Stimulated activated effector memory CD8-positive, alpha-beta T cell treated with anti-CD3 and anti-CD28 coated beads, Interleukin-12 subunit alpha, Interleukin-12 subunit beta, amount 100 ng/mL, for 72 hours (primary cell): ENCODE data around the gene MX2.
"Not testable (repeated sequence)": the region's sequence is repeated elsewhere in the genome, so short reads cannot be mapped to it uniquely, and the experiment has no call there.

Source experiments
- ATAC-seq: fragments of 150-1000 bp; cut with Tn5 transposase; 2 replicates; pipeline ENCODE4 v1.10.0; 2021
- DNase-seq, 2 donors: peaks; one replicate each; pipeline ENCODE4 v3.0.0; 2021 to 2022; ENCODE audit warnings: low spot score in 2 of 2
- H3K27ac Mint-ChIP-seq: one replicate; pipeline ENCODE4 v1.8.0; 2022; ENCODE audit warnings: mild to moderate bottlenecking, mixed read lengths
- H3K36me3 Mint-ChIP-seq: one replicate; pipeline ENCODE4 v1.8.0; 2022; ENCODE audit warnings: mild to moderate bottlenecking, mixed read lengths
- H3K4me1 Mint-ChIP-seq: one replicate; pipeline ENCODE4 v1.8.0; 2022; ENCODE audit warnings: mixed read lengths
- H3K4me3 Mint-ChIP-seq: one replicate; pipeline ENCODE4 v1.8.0; 2022; ENCODE audit warnings: mild to moderate bottlenecking, mixed read lengths
- H3K9me3 Mint-ChIP-seq: one replicate; pipeline ENCODE4 v1.8.0; 2022; ENCODE audit warnings: mixed read lengths

The MX2 gene, protein sequence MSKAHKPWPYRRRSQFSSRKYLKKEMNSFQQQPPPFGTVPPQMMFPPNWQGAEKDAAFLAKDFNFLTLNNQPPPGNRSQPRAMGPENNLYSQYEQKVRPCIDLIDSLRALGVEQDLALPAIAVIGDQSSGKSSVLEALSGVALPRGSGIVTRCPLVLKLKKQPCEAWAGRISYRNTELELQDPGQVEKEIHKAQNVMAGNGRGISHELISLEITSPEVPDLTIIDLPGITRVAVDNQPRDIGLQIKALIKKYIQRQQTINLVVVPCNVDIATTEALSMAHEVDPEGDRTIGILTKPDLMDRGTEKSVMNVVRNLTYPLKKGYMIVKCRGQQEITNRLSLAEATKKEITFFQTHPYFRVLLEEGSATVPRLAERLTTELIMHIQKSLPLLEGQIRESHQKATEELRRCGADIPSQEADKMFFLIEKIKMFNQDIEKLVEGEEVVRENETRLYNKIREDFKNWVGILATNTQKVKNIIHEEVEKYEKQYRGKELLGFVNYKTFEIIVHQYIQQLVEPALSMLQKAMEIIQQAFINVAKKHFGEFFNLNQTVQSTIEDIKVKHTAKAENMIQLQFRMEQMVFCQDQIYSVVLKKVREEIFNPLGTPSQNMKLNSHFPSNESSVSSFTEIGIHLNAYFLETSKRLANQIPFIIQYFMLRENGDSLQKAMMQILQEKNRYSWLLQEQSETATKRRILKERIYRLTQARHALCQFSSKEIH

GRCh38 chr21:41361786-41362604, at the start of gene MX2:
TSS of gene MX2 (plus strand) at chr21:41362027. CDS start at chr21:41376907, 14,880 bp downstream.
- H3K4me1 Mint-ChIP-seq = peaks cover 47% of the 10 kb centered on the region
- H3K27ac Mint-ChIP-seq = peak within 1 kb of the TSS; percentile 97
- no peaks in the 10 kb centered on the region for H3K9me3 Mint-ChIP-seq
- ATAC-seq = peak; percentile 85
- DNase-seq = peak; percentile 53 to 84
- H3K36me3 Mint-ChIP-seq = peaks cover 10% of the 10 kb centered on the region
- H3K4me3 Mint-ChIP-seq = peak within 1 kb of the TSS; percentile 79

- H3K4me3 Mint-ChIP-seq, H3K9me3 Mint-ChIP-seq, DNase-seq, H3K4me1 Mint-ChIP-seq, H3K36me3 Mint-ChIP-seq, H3K27ac Mint-ChIP-seq, ATAC-seq: not testable (repeated sequence)
These were observed 48.3 kb upstream of the MX2 start for GRCh38 chr21:41313285-41314164.

DNA sequence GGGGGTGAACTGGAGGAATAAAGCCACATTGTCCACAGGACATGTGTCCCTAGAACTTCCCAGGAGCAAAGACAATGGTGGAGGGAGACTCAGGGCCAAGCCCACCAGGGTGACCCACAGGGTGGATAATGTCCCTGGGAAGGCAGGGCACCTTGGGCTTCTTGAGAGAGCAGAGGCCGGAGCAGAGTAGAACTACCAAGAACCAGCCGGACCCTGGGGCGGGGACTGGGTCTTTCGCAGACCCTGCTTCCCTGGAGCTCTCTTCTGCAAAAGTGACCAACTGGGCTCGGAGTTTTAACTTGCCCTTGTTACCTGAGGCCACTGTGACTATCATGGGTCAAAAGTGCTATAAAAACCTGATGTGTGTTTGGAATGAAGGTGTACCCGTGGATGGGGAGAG, 46.1 kb upstream of the MX2 start:
- Mint-ChIP-seq H3K36me3 (no peaks in the 10 kb centered on the region), H3K4me3 (no peak overlapping the region), H3K4me1 (no peaks in the 10 kb centered on the region), H3K9me3 (no peaks in the 10 kb centered on the region), H3K27ac (no peak overlapping the region)
- DNase-seq = no peak
- no peak for ATAC-seq

DNA sequence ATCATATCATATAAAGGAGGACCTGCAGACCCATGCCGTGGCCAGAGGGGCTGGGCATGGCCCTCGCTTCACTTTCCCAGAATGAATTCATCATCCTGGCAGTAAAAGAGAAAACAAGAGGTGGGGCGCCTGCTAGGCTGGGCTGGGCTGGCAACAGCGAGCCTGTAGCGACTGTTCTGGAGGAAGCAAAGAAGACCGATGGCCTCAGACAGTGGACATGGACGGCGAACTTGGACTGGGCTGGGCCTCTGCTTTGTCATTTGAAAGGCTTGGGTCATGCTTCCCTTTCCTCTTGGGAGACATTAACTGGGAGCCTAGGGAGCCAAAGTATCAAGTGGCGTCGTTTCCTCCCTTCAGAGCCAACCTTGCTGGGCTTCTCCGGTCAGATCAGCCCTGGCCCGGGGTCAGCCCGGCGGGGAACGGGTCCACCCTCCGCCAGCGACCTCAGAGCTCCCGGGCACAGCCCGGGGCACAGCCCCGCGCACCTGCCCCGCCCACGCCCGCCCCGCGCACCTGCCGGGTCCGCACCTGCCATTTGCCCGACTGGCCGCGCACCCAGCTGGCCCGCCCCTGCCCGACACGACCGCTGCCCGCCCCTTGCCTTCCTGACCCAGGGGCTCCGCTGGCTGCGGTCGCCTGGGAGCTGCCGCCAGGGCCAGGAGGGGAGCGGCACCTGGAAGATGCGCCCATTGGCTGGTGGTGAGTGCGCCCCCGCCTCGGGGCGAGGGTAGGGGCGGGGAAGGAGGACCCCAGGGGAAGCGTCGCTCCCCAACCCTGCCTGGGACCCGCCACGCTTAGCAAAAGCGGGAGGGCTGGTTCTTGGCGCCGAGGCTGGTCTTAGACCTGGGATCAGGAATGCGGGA, 45.4 kb upstream of the MX2 start, which contains the start of gene FAM3B:
FAM3B (plus strand) TSS at position 602 of the 863 bp plus-strand sequence; CDS start at position 681, 79 bp downstream.
- Mint-ChIP-seq H3K27ac (no peak within 1 kb of the TSS), H3K36me3 (no peaks in the 10 kb centered on the region), H3K4me3 (no peak within 1 kb of the TSS)

GRCh38 chr21:41317063-41317392, 44.8 kb upstream of the MX2 start:
- H3K36me3 Mint-ChIP-seq = no peaks in the 10 kb centered on the region
- no peak for ATAC-seq
- no peaks in the 10 kb centered on the region for H3K4me1 Mint-ChIP-seq
- H3K27ac Mint-ChIP-seq = no peak overlapping the region
- no peak overlapping the region for H3K4me3 Mint-ChIP-seq
- H3K9me3 Mint-ChIP-seq = no peaks in the 10 kb centered on the region
- no peak for DNase-seq

More for the DNA sequence above, 45.4 kb upstream of the MX2 start, which contains the start of gene FAM3B:
- no peaks in the 10 kb centered on the region for H3K4me1 Mint-ChIP-seq
- no peaks in the 10 kb centered on the region for H3K9me3 Mint-ChIP-seq
- ATAC-seq = no peak
- no peak for DNase-seq

DNA sequence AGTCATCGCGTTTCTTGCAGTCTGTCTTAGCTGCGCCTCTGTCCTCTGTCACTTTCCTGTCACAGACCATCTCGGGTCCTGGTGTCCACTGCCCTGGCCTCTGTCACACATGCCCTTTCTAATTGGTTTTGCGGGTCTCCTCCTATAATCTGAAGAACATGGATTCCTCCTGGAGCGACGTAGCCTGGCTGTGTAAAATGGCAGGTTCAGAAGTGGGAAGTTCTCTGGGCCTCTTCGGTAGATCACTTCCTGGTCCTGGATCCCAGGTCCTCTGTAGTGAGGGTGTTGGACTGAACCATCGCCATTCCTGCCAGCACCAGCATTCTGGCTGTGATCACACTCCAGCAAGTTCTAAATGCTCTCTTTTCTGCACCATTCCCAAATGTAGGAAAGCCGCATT, 44.4 kb upstream of the MX2 start:
- Mint-ChIP-seq H3K9me3 (no peaks in the 10 kb centered on the region), H3K36me3 (no peaks in the 10 kb centered on the region), H3K27ac (no peak overlapping the region), H3K4me3 (no peak overlapping the region), H3K4me1 (no peaks in the 10 kb centered on the region)
- DNase-seq (no peak), ATAC-seq (no peak)

DNA sequence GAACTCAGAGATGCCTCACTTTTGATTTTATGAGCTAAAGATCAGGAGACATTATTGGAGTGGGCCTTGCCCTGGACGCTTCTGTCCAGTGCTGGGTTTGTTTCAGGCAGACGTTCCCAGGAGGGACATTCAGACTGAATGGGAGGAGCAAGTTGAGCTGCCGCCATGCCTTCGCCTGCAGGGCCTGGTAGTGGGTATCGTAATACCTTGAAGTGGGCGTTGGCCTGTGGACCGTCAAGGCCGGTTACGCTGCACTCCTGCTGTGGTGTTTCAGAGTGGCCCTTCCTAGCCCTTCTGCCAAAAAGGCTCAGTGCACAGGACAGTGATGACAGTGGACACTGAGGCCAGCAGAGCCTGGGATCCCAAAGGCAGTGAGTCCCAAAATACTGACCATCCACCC, 43.6 kb upstream of the MX2 start:
- no peak for ATAC-seq
- no peaks in the 10 kb centered on the region for H3K9me3 Mint-ChIP-seq
- no peaks in the 10 kb centered on the region for H3K36me3 Mint-ChIP-seq
- H3K27ac Mint-ChIP-seq = no peak overlapping the region
- no peak for DNase-seq
- H3K4me3 Mint-ChIP-seq = no peak overlapping the region
- H3K4me1 Mint-ChIP-seq = no peaks in the 10 kb centered on the region

DNA sequence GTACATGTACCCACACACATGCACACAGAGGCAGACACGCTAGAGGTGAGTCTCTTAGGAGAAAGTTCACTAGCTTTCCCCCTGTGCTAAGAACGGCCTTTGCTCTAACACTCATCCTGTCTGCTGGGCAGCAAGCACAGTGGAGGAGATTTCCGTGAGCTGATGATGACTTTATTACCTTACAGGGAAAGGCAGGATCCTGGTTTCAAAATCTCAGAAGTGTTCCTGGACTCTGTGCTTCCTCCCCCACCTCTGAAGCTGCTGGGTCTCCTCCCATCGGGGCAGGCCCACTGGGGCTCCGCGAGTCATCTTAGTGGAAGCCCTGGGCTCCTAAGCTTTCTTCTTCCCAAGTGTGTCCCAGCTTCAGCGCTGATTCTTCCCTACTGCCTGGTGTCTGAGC, 42.6 kb upstream of the MX2 start:
- H3K9me3 Mint-ChIP-seq = no peaks in the 10 kb centered on the region
- H3K27ac Mint-ChIP-seq = no peak overlapping the region
- DNase-seq (no peak), ATAC-seq (no peak)
- no peak overlapping the region for H3K4me3 Mint-ChIP-seq
- H3K4me1 Mint-ChIP-seq = no peaks in the 10 kb centered on the region
- no peaks in the 10 kb centered on the region for H3K36me3 Mint-ChIP-seq

DNA sequence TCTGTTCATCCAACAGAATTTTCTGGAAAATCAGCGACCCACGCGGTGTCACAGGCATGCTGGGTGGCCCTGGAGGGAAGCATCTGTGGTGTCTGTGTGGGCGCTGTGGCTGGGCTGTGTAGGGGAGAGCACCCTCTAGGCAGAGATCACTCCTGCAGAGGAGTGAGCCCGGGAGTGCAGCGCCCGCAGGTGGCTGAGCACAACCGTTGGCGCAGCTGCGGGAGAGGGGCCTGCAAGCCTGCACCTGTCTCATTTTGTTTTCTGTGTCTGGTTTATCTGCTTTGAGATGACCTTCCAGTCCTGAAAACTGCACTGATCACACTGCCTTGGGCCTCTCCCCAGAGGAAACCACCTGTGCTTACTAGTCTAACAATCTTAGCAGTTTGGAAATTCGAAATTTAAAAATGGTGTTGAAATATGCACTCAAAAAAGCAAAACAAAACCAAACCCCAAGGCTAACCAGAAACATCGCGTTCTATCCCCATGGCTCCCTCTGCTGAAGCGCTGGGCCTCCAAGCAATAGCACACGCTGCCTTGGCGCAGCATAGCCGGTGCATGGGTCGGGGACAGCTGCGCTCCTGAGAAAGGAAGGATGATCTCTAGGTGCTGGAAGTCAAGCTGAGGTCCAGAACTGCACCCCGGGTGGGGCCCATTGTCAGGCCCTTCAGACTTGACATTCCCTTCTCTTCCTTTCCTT, 40.5 kb upstream of the MX2 start:
- DNase-seq = no peak
- H3K4me1 Mint-ChIP-seq = no peaks in the 10 kb centered on the region

DNA sequence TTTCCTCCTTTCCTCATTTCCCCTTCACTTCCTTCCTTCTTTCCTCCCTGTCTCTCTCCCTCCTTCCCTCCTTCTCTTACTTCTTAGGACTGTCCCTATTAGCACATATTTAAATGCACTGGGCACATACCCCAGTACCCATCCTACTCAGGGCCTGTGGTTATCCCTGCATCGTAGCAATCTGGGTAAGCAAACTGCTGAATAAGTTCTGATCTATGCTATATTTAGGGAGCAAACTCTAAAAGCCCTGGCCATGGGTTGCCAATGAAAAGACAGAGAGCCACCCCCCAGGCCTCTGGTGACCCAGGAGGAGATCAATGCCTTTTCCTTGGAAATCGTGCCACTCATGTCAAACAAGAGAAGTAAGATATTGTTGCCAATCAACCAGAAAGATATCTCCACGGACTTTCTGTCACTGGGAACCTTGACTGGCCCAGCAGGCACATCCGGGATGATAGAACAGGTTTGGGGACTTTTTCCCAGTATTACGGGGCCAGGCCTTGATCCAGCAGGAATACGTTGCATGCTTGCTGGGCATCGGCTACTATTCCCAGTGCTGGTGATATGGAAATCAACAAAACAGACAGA, 39.8 kb upstream of the MX2 start:
- DNase-seq (no peak), ATAC-seq (no peak)
- no peak overlapping the region for H3K27ac Mint-ChIP-seq
- no peaks in the 10 kb centered on the region for H3K9me3 Mint-ChIP-seq
- H3K4me1 Mint-ChIP-seq = no peaks in the 10 kb centered on the region
- no peak overlapping the region for H3K4me3 Mint-ChIP-seq
- H3K36me3 Mint-ChIP-seq = no peaks in the 10 kb centered on the region

More for the DNA sequence above, 40.5 kb upstream of the MX2 start:
- Mint-ChIP-seq H3K27ac (no peak overlapping the region), H3K4me3 (no peak overlapping the region), H3K36me3 (no peaks in the 10 kb centered on the region), H3K9me3 (no peaks in the 10 kb centered on the region)
- no peak for ATAC-seq

DNA sequence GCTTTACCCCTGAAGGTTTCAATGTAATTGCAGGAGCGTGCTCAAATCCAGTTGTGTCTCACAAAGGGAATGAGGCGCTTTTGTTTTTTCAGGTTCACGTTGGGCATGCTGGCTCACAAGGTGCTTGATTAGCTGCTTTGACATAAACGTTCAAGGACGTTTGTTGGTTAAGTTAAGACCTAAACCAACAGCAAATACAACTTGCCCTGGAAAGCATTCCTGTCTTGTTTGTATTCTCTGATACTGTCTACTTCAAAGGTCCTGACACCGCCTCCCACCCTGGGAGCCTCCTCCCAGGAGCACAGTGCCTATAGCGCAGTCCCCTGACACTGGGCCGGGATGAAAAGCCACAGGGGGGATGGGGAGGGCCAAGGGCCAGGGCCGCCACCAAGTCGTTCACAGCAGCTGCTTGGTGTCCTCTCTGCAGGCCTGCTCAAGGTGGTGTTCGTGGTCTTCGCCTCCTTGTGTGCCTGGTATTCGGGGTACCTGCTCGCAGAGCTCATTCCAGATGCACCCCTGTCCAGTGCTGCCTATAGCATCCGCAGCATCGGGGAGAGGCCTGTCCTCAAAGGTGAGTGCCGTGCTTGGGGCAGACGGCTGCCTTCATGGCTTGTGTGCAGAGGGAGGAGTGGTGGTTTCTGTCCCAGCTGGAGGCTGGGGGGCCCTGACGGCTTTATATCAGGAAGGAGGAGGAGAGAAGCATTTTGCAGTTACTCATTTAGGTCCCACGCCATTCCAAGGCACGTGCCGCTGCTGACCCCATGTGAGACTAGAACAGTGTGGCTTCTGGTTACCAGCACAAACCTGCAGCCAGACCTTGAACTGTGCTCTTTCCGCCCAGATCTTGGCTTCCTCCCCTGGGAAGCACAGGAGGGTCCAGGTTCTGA, 39.1 kb upstream of the MX2 start:
- Mint-ChIP-seq H3K4me1 (no peaks in the 10 kb centered on the region), H3K9me3 (no peaks in the 10 kb centered on the region), H3K27ac (no peak overlapping the region), H3K4me3 (no peak overlapping the region), H3K36me3 (no peaks in the 10 kb centered on the region)
- no peak for ATAC-seq
- DNase-seq = no peak

DNA sequence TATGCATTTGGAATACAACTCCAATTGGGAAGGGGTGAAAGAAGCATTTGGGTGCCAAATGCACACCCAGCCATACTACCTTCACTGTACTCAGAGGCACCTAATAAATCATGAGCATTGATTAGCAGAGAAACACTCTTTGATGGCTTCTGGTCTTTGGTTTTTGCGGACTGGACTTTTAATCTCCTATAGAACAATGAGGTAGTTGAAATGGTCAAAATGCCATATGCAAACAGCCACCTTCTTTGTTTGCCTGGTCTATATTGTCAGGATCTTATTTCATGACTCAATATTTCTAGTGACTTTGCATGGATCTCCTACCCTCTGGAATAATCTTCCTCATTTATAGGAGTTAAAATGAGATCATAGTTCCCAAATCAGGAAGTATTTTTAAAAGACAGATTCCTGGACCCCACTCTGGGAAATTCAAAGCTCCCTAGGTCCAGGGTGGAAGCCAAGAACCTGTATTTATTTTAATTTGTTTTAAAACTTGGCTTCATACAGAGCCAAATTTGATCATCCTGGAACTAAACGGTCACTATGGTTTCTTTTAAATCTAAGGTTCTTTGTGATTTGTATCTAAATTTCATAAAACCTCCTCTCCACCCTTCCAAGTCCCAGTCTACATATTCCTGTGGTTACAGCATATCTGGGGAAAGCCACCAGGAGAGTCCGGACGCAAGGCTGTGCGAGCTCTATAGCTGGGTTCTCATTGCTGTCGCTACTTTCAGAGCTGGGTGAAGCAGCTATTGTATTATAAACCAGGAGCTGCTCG, 36.5 kb upstream of the MX2 start:
- Mint-ChIP-seq H3K27ac (no peak overlapping the region), H3K36me3 (no peaks in the 10 kb centered on the region), H3K4me3 (no peak overlapping the region), H3K4me1 (no peaks in the 10 kb centered on the region), H3K9me3 (no peaks in the 10 kb centered on the region)
- ATAC-seq (no peak), DNase-seq (no peak)
